HS-5 (cell line): Measurements from ENCODE around the gene LAMB2.

ENCODE experiments used
- DNase-seq: peaks from one replicate; pipeline ENCODE4 v3.0.0-alpha.2; 2012; ENCODE audit warnings: low read depth

The LAMB2 gene

GRCh38 chr3:49161808-49162530 is 29.1 kb upstream of the LAMB2 start:
- no peak for DNase-seq

- DNase-seq, result no peak
Observed at GRCh38 chr3:49161197-49161596, 28.3 kb upstream of the LAMB2 start.

- no peak for DNase-seq
Observed at GRCh38 chr3:49158792-49159191, 25.9 kb upstream of the LAMB2 start.

- DNase-seq, result no peak
Observed at GRCh38 chr3:49158103-49158709, 25.4 kb upstream of the LAMB2 start.

- DNase-seq, result no peak
Observed at GRCh38 chr3:49157289-49157688, 24.4 kb upstream of the LAMB2 start.

GRCh38 chr3:49153349-49153912 is 20.6 kb upstream of the LAMB2 start:
- no peak for DNase-seq

- DNase-seq, result no peak
Observed at GRCh38 chr3:49151610-49152009, 18.8 kb upstream of the LAMB2 start.

- DNase-seq, result no peak
Observed at GRCh38 chr3:49148159-49148558, 15.3 kb upstream of the LAMB2 start.

GRCh38 chr3:49140080-49140479 is 7.2 kb upstream of the LAMB2 start:
- no peak for DNase-seq

GRCh38 chr3:49135499-49135898 is 2.6 kb upstream of the LAMB2 start:
- no peak for DNase-seq

- no peak for DNase-seq
Observed at GRCh38 chr3:49134471-49135265, 1.8 kb upstream of the LAMB2 start.

GRCh38 chr3:49133226-49133951 is 539 bp upstream of the LAMB2 start:
- peak; percentile 63 for DNase-seq

GRCh38 chr3:49132073-49132436 is 795 bp downstream of the LAMB2 start:
- DNase-seq, result no peak

GRCh38 chr3:49131576-49131975 is 1.3 kb downstream of the LAMB2 start:
- no peak for DNase-seq

- no peak for DNase-seq
Observed at GRCh38 chr3:49131040-49131439, 1.8 kb downstream of the LAMB2 start.

- no peak for DNase-seq
Observed at GRCh38 chr3:49124991-49125670, 7.7 kb downstream of the LAMB2 start.

GRCh38 chr3:49124203-49124602 is 8.6 kb downstream of the LAMB2 start:
- DNase-seq, result no peak

- DNase-seq, result no peak
Observed at GRCh38 chr3:49123687-49124086, 9.2 kb downstream of the LAMB2 start.

- DNase-seq, result no peak
Observed at GRCh38 chr3:49122886-49123545, 9.8 kb downstream of the LAMB2 start.

- DNase-seq, result no peak
Observed at GRCh38 chr3:49122451-49122850, 10.4 kb downstream of the LAMB2 start.

- DNase-seq, result no peak
Observed at GRCh38 chr3:49122022-49122421, 10.8 kb downstream of the LAMB2 start.
